NCI-H526 treated with DMSO at 0.1 percent for 48 hours (cell line): ENCODE results near the gene CMTM1.

Experiments used
- DNase-seq: peaks from one replicate; lab custom pipeline; 2025; lab: John Stamatoyannopoulos, UW

CMTM1 gene

GRCh38 chr16:66539623-66540469 lies 26.4 kb upstream of the CMTM1 start:
- no peak for DNase-seq

GRCh38 chr16:66541388-66542355 lies 24.6 kb upstream of the CMTM1 start:
- DNase-seq: no peak

GRCh38 chr16:66542396-66542795 lies 23.8 kb upstream of the CMTM1 start:
- no peak for DNase-seq

GRCh38 chr16:66543541-66543940 lies 22.7 kb upstream of the CMTM1 start:
- no peak for DNase-seq

GRCh38 chr16:66544016-66544757 lies 22.1 kb upstream of the CMTM1 start:
- no peak for DNase-seq

GRCh38 chr16:66547101-66547989 lies 18.9 kb upstream of the CMTM1 start:
- DNase-seq: no peak

GRCh38 chr16:66548068-66548467 lies 18.2 kb upstream of the CMTM1 start:
- no peak for DNase-seq

- DNase-seq: no peak
Measured at GRCh38 chr16:66548868-66549267, 17.4 kb upstream of the CMTM1 start.

- no peak for DNase-seq
Measured at GRCh38 chr16:66549284-66550131, 16.7 kb upstream of the CMTM1 start, which contains the start of gene TK2. Gene TK2 (minus strand): TSS chr16:66550122. CDS start chr16:66550061, 61 bp downstream.

GRCh38 chr16:66551348-66551759 lies 14.9 kb upstream of the CMTM1 start:
- DNase-seq: no peak

- no peak for DNase-seq
Measured at GRCh38 chr16:66551788-66552285, 14.4 kb upstream of the CMTM1 start.

- peak; percentile 55 for DNase-seq
Measured at GRCh38 chr16:66552286-66553177, 13.7 kb upstream of the CMTM1 start, which contains the start of gene CKLF. Gene CKLF (plus strand): TSS chr16:66552576. CDS start chr16:66552716, 140 bp downstream.

- no peak for DNase-seq
Measured at GRCh38 chr16:66553223-66553622, 13.0 kb upstream of the CMTM1 start.

GRCh38 chr16:66554021-66554420 lies 12.2 kb upstream of the CMTM1 start:
- no peak for DNase-seq

GRCh38 chr16:66554495-66554894 lies 11.7 kb upstream of the CMTM1 start:
- no peak for DNase-seq

GRCh38 chr16:66560107-66560506 lies 6.1 kb upstream of the CMTM1 start:
- no peak for DNase-seq

- no peak for DNase-seq
Measured at GRCh38 chr16:66561381-66562080, 4.7 kb upstream of the CMTM1 start.

- DNase-seq: no peak
Measured at GRCh38 chr16:66562409-66562808, 3.8 kb upstream of the CMTM1 start.
